HEK293T (cell line): ENCODE data around the gene NIPAL1.

Experiments used
- BHLHE40 ChIP-seq: fragments of 450-650 bp; IDR thresholded peaks from 2 replicates; pipeline ENCODE4 v1.6.1; 2016; ENCODE audit warnings: mild to moderate bottlenecking, moderate library complexity, borderline replicate concordance
- CTBP1 ChIP-seq: fragments of 450-650 bp; IDR thresholded peaks from 2 replicates; pipeline ENCODE4 v1.6.1; 2016; ENCODE audit warnings: borderline replicate concordance
- ELF4 ChIP-seq: fragments of 450-650 bp; IDR thresholded peaks from 2 replicates; pipeline ENCODE4 v1.6.1; 2017; ENCODE audit warnings: antibody characterized with exemption
- FOXK2 ChIP-seq: fragments of 450-650 bp; IDR thresholded peaks from 2 replicates; pipeline ENCODE4 v1.6.1; 2016; ENCODE audit warnings: mild to moderate bottlenecking
- FOXM1 ChIP-seq: fragments of 450-650 bp; IDR thresholded peaks from 2 replicates; pipeline ENCODE4 v1.6.1; 2017; ENCODE audit warnings: mild to moderate bottlenecking, borderline replicate concordance
- HDGF ChIP-seq: fragments of 450-650 bp; IDR thresholded peaks from 2 replicates; pipeline ENCODE4 v1.6.1; 2017; ENCODE audit warnings: antibody characterized with exemption, borderline replicate concordance
- LEF1 ChIP-seq: fragments of 450-650 bp; IDR thresholded peaks from 2 replicates; pipeline ENCODE4 v1.6.1; 2017; ENCODE audit warnings: mild to moderate bottlenecking, borderline replicate concordance
- NFRKB ChIP-seq: fragments of 450-650 bp; IDR thresholded peaks from 2 replicates; pipeline ENCODE4 v1.6.1; 2016; ENCODE audit warnings: mild to moderate bottlenecking, moderate library complexity
- SP1 ChIP-seq: fragments of 450-650 bp; IDR thresholded peaks from 2 replicates; pipeline ENCODE4 v1.6.1; 2017
- SUZ12 ChIP-seq: fragments of 450-650 bp; IDR thresholded peaks from 2 replicates; pipeline ENCODE4 v1.6.1; 2016; ENCODE audit warnings: mild to moderate bottlenecking
- TARDBP ChIP-seq: fragments of 450-650 bp; IDR thresholded peaks from 2 replicates; pipeline ENCODE4 v1.6.1; 2016
- ZNF384 ChIP-seq: fragments of 450-650 bp; IDR thresholded peaks from 2 replicates; pipeline ENCODE4 v1.6.1; 2016
- TF ChIP-seq, protein P1 (sequence below): fragments of 450-650 bp; IDR thresholded peaks from 2 replicates; pipeline ENCODE4 v1.6.1; 2016

DNA sequence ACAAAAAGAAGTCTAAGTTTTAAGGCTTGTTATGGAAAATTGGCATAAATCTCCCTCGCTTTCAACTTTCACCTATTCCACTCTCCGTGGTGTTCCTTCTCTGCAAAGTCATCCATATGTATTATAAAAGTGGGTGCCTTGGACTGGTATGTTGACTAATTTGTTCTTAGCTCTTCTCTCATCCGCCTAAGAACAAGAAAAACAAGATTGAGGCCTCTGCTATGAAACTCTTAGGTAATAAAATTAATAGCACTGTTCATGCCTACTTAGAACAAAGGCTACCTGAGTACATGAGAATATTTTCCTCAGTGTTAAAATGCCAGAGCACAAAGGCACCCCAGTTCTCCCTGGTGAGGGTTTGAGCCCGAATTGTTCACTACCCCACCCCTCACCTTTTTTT lies 1.4 kb upstream of the NIPAL1 start:
- TF ChIP-seq CTBP1: no peak
- no peak for TF ChIP-seq FOXM1
- no peak for TF ChIP-seq ELF4
- TF ChIP-seq, protein P1, sequence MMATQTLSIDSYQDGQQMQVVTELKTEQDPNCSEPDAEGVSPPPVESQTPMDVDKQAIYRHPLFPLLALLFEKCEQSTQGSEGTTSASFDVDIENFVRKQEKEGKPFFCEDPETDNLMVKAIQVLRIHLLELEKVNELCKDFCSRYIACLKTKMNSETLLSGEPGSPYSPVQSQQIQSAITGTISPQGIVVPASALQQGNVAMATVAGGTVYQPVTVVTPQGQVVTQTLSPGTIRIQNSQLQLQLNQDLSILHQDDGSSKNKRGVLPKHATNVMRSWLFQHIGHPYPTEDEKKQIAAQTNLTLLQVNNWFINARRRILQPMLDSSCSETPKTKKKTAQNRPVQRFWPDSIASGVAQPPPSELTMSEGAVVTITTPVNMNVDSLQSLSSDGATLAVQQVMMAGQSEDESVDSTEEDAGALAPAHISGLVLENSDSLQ: no peak
- TF ChIP-seq FOXK2: no peak
- no peak for TF ChIP-seq ZNF384
- no peak for TF ChIP-seq SP1
- no peak for TF ChIP-seq LEF1
- no peak for TF ChIP-seq TARDBP
- TF ChIP-seq SUZ12: no peak
- TF ChIP-seq HDGF: no peak
- no peak for TF ChIP-seq NFRKB
- no peak for TF ChIP-seq BHLHE40
